ENCODE data around the gene GON4L. TPM values are rescaled to one million over a fixed set of nuclear protein-coding genes. Genes with fewer than 3 reads are reported as not detected.

Gene GON4L
- total and polyA plus RNA-seq, 3 experiments from 2014 or later = 42.9 to 60.8 (median 53.3) TPM

DNA sequence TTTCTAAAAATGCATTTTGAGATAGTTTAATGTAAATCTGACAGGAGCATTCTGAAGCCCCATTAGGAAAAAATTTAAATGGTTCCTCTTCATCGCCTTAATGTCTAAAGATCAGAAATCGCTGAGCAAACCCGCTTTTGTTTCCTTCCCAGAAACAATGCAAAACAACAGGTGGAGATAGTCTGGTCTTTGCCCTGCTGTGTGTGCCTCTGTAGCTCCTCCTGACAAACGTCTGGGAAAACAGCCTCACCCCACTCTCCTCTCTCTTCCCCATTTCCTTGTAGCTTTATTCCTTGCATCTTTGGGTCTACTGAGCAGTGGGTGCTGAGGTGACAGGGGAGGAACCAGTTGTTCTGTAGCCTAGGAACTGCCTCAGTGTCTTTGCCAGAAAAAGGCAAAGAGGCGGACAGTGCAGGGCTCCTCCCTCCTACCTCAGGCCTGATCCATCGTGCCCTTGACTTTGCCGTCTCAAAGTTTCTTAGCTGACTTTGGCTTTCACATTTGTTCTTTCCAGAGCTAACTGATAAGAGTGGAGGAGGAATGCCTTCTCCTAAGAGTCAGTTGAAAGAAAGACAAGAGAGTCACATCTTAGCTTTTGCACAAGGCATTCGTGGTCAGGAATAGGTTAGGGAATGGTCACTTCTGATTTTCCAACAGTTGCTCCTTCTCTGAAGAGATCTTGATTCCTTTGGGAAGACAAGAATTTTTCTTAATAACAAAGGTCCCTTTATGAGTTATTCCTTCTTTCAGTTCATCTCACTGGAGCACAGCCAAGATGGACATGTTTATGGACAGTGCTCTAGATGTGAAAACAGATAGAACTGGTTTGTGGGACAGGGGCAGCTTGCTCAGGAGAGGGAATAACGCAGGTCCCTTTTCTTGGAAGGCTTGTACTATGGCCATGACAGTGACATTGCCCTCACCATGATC, 27.3 kb upstream of the GON4L start:
- H3K27me3 Mint-ChIP-seq = no peaks in the 10 kb centered on the region

DNA sequence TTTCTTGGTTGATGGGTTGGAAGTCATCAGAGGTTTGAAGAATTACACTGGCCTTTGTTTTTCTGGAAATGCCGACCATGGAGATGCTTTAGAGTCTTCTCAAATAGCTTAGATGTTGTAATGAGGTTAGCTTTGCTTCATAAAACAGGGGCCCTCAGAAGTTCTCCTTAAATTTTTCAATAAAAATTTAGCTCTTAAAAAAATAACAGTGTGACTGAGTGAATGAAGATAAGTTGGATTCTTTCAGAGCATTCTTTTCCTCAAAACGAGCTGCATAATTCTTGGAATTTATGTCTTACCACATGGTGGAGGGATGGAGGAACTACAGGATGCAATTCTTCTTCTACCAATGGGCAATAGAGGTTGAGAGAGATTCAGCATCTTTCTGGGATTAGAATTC, 25.8 kb upstream of the GON4L start:
- Histone ChIP-seq H3K36me3 (ENCODE audit: insufficient read depth, low read length) (no peaks in the 10 kb centered on the region), H3K4me3 (ENCODE audit: low read length) (no peak overlapping the region), H3K27ac (ENCODE audit: low read depth, low read length) (no peak overlapping the region), H3K27me3 (ENCODE audit: insufficient read depth, low read length, poor library complexity, severe bottlenecking) (no peaks in the 10 kb centered on the region), H3K9me3 (ENCODE audit: low read length) (no peaks in the 10 kb centered on the region), H3K4me1 (ENCODE audit: insufficient read depth, low read length) (no peaks in the 10 kb centered on the region)
- no peak overlapping the region for H3K27ac Mint-ChIP-seq
- no peak overlapping the region for H3K4me3 Mint-ChIP-seq
- ChIA-PET CTCF (no interaction called here), POLR2A (no interaction called here)
- no peak for DNase-seq
- peaks cover 0 to 43% (median 11%) of the 10 kb centered on the region in 3 donors for H3K36me3 Mint-ChIP-seq
- H3K4me1 Mint-ChIP-seq = no peaks in the 10 kb centered on the region
- no peaks in the 10 kb centered on the region for H3K9me3 Mint-ChIP-seq
- no peaks in the 10 kb centered on the region for H3K27me3 Mint-ChIP-seq

More for the DNA sequence above, 27.3 kb upstream of the GON4L start:
- no peaks in the 10 kb centered on the region for H3K9me3 ChIP-seq (ENCODE audit: low read length)
- no peak for DNase-seq
- Mint-ChIP-seq H3K9me3 (no peaks in the 10 kb centered on the region), H3K4me1 (no peaks in the 10 kb centered on the region), H3K4me3 (no peak overlapping the region), H3K27ac (peak overlapping the region in 2 of 8 donors; percentile 49 to 71), H3K36me3 (peaks cover 0 to 42% (median 9%) of the 10 kb centered on the region in 3 donors)
- H3K36me3 ChIP-seq (ENCODE audit: insufficient read depth, low read length) = no peaks in the 10 kb centered on the region
- H3K27me3 ChIP-seq (ENCODE audit: insufficient read depth, low read length, poor library complexity, severe bottlenecking) = no peaks in the 10 kb centered on the region
- H3K4me1 ChIP-seq (ENCODE audit: insufficient read depth, low read length) = no peaks in the 10 kb centered on the region
- no peak overlapping the region for H3K4me3 ChIP-seq (ENCODE audit: low read length)
- ChIA-PET POLR2A (no interaction called here), CTCF (no interaction called here)
- peak overlapping the region; percentile 6 for H3K27ac ChIP-seq (ENCODE audit: low read depth, low read length)

DNA sequence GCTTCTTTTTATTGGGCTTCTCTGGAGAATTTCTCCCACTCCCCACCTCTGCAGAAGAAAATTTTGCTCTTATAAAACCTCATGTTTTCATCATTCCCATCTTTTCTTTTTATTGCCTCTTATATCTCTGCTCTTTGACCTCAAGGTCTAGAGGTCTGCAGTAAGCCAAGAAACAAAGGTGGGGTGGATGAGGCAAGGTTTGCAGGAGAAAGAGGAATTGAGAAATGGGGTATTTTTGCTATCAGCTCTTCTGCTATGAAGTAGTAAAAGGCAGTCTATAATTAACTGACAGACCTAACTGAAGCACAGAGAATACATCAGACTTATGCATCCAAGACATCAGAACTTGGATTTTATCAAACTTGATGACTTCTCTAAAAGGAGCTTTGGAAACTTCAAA, 25.2 kb upstream of the GON4L start:
- H3K9me3 ChIP-seq (ENCODE audit: low read length) = no peaks in the 10 kb centered on the region
- H3K27me3 ChIP-seq (ENCODE audit: insufficient read depth, low read length, poor library complexity, severe bottlenecking) = no peaks in the 10 kb centered on the region
- H3K27ac ChIP-seq (ENCODE audit: low read depth, low read length) = no peak overlapping the region
- DNase-seq = no peak
- Mint-ChIP-seq H3K27me3 (no peaks in the 10 kb centered on the region), H3K36me3 (peaks cover 0 to 43% (median 11%) of the 10 kb centered on the region in 3 donors), H3K9me3 (no peaks in the 10 kb centered on the region), H3K27ac (peak overlapping the region in 1 of 8 donors; percentile 67), H3K4me1 (no peaks in the 10 kb centered on the region), H3K4me3 (no peak overlapping the region)
- no peaks in the 10 kb centered on the region for H3K4me1 ChIP-seq (ENCODE audit: insufficient read depth, low read length)
- CTCF ChIA-PET = interaction anchor here (0.9 kb wide), 1 partner anchor 56 kb away, joined by 3 read pairs; no protein-coding TSS in a partner anchor
- H3K4me3 ChIP-seq (ENCODE audit: low read length) = no peak overlapping the region
- H3K36me3 ChIP-seq (ENCODE audit: insufficient read depth, low read length) = no peaks in the 10 kb centered on the region
- POLR2A ChIA-PET = no interaction called here

DNA sequence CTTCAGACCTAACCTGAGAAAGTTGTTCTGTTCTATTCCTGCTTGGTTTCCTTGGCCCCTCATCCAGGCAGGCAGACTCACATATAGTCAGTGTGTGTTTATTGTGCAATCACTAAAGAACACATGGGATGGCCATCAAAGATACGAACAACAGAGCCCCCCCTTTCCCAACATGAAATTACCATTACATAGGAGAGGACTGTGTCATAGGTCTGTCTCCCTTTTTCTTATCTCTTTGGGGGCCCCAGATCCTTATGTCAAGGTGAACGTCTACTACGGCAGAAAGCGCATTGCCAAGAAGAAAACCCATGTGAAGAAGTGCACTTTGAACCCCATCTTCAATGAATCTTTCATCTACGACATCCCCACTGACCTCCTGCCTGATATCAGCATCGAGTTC, 23.9 kb upstream of the GON4L start:
- H3K36me3 ChIP-seq (ENCODE audit: insufficient read depth, low read length) = no peaks in the 10 kb centered on the region
- ChIA-PET POLR2A (no interaction called here), CTCF (no interaction called here)
- Mint-ChIP-seq H3K36me3 (peaks cover 0 to 42% (median 11%) of the 10 kb centered on the region in 3 donors), H3K27me3 (no peaks in the 10 kb centered on the region), H3K27ac (peak overlapping the region in 2 of 8 donors; percentile 4 to 74), H3K4me3 (no peak overlapping the region), H3K4me1 (no peaks in the 10 kb centered on the region), H3K9me3 (no peaks in the 10 kb centered on the region)
- no peak for DNase-seq
- H3K4me1 ChIP-seq (ENCODE audit: insufficient read depth, low read length) = no peaks in the 10 kb centered on the region
- H3K27me3 ChIP-seq (ENCODE audit: insufficient read depth, low read length, poor library complexity, severe bottlenecking) = no peaks in the 10 kb centered on the region
- no peaks in the 10 kb centered on the region for H3K9me3 ChIP-seq (ENCODE audit: low read length)
- no peak overlapping the region for H3K27ac ChIP-seq (ENCODE audit: low read depth, low read length)
- no peak overlapping the region for H3K4me3 ChIP-seq (ENCODE audit: low read length)

DNA sequence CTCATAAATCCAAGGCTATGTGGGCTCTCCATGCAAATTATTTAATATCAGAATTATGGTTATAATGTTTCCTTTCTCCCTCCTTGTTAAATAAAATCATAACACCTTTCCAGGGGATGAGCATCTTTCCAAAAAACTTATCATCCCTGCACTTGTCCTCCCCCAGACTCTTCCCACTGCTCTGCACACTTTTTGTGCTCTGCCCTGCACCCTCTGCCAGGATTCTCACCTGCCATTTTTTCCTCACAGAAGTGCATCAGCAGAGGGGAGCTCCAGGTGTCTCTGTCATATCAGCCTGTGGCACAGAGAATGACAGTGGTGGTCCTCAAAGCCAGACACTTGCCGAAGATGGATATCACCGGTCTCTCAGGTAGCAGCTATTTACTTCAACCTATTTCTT, 23.2 kb upstream of the GON4L start:
- no peaks in the 10 kb centered on the region for H3K9me3 Mint-ChIP-seq
- no peak overlapping the region for H3K4me3 ChIP-seq (ENCODE audit: low read length)
- peak overlapping the region in 4 of 8 donors; percentile 7 to 75 (median 42) for H3K27ac Mint-ChIP-seq
- no peaks in the 10 kb centered on the region for H3K9me3 ChIP-seq (ENCODE audit: low read length)
- no peaks in the 10 kb centered on the region for H3K27me3 Mint-ChIP-seq
- no peaks in the 10 kb centered on the region for H3K27me3 ChIP-seq (ENCODE audit: insufficient read depth, low read length, poor library complexity, severe bottlenecking)
- no peak for DNase-seq
- peaks cover 0 to 44% (median 11%) of the 10 kb centered on the region in 3 donors for H3K36me3 Mint-ChIP-seq
- no peaks in the 10 kb centered on the region for H3K36me3 ChIP-seq (ENCODE audit: insufficient read depth, low read length)
- H3K4me1 Mint-ChIP-seq = no peaks in the 10 kb centered on the region
- no peaks in the 10 kb centered on the region for H3K4me1 ChIP-seq (ENCODE audit: insufficient read depth, low read length)
- no peak overlapping the region for H3K27ac ChIP-seq (ENCODE audit: low read depth, low read length)
- POLR2A ChIA-PET = no interaction called here
- CTCF ChIA-PET = no interaction called here
- H3K4me3 Mint-ChIP-seq = no peak overlapping the region

DNA sequence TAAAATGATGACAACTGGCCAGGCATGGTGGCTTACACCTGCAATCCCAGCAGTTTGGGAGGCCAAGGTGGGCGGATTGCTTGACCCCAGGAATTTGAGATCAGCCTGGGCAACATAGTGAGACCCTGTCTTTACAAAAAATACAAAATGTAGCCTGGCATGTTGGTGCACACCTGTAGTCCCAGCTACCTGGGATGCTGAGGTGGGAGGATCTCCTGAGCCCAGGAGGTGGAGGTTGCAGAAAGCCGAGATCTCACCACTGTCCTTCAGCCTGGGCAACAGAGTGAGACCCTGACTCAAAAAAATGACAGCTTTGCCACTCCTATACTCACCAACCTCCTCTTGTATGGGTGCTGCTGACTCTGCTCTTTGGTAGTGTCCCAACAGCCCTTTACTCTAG, 20.9 kb upstream of the GON4L start:
- Histone ChIP-seq H3K4me1 (ENCODE audit: insufficient read depth, low read length) (no peaks in the 10 kb centered on the region), H3K27ac (ENCODE audit: low read depth, low read length) (no peak overlapping the region), H3K9me3 (ENCODE audit: low read length) (no peaks in the 10 kb centered on the region), H3K27me3 (ENCODE audit: insufficient read depth, low read length, poor library complexity, severe bottlenecking) (no peaks in the 10 kb centered on the region), H3K4me3 (ENCODE audit: low read length) (no peak overlapping the region), H3K36me3 (ENCODE audit: insufficient read depth, low read length) (no peaks in the 10 kb centered on the region)
- Mint-ChIP-seq H3K27me3 (no peaks in the 10 kb centered on the region), H3K27ac (peak overlapping the region in 1 of 8 donors; percentile 37), H3K9me3 (no peaks in the 10 kb centered on the region), H3K36me3 (peaks cover 0 to 42% (median 11%) of the 10 kb centered on the region in 3 donors), H3K4me3 (no peak overlapping the region), H3K4me1 (no peaks in the 10 kb centered on the region)
- ChIA-PET POLR2A (no interaction called here), CTCF (no interaction called here)
- DNase-seq = no peak

DNA sequence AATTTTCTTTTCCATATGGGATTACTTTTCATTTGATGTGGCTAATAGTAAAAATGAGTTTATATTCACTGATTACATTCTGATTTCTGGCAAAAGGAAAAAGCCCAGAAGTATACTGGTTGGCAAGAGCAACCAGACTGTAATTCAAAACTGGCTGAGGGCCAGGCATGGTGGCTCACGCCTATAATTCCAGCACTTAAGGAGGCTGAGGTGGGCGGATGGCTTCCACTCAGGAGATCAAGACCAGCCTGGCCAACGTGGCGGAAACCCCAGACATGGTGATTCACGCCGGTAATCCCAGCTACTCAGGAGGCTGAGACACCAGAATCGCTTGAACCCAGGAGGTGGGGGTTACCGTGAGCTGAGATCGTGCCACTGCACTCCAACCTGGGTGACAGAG, 16.8 kb upstream of the GON4L start:
- Mint-ChIP-seq H3K4me1 (peaks cover 0 to 4% (median 0%) of the 10 kb centered on the region in 3 donors), H3K9me3 (no peaks in the 10 kb centered on the region), H3K27ac (peak overlapping the region in 2 of 8 donors; percentile 22 to 54), H3K4me3 (no peak overlapping the region), H3K36me3 (peaks cover 4 to 42% (median 13%) of the 10 kb centered on the region in 3 donors), H3K27me3 (no peaks in the 10 kb centered on the region)
- no peaks in the 10 kb centered on the region for H3K4me1 ChIP-seq (ENCODE audit: insufficient read depth, low read length)
- no peak for DNase-seq
- no peaks in the 10 kb centered on the region for H3K9me3 ChIP-seq (ENCODE audit: low read length)
- no peak overlapping the region for H3K27ac ChIP-seq (ENCODE audit: low read depth, low read length)
- H3K4me3 ChIP-seq (ENCODE audit: low read length) = no peak overlapping the region
- ChIA-PET CTCF (no interaction called here), POLR2A (no interaction called here)
- no peaks in the 10 kb centered on the region for H3K36me3 ChIP-seq (ENCODE audit: insufficient read depth, low read length)
- H3K27me3 ChIP-seq (ENCODE audit: insufficient read depth, low read length, poor library complexity, severe bottlenecking) = no peaks in the 10 kb centered on the region

DNA sequence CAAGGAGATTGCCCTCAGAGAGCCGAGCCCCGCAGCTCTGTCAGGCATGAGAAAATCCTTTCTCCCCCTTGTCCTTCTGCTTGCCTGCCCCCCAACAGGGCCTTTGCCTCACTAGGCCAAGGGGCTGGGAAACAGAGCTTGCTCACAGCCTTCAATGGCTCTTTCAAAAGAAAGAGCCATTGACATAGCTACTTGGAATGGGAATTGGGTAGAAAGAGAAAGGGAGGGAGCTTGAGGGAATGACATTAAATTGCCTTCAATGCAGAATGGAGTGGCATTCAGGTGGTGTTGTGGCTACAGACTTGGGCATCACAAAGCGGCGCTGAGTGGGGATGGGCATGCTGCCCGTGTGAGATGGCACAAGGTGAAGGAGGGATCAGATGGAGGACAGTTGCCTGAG, 15.5 kb upstream of the GON4L start:
- POLR2A ChIA-PET = no interaction called here
- Histone ChIP-seq H3K36me3 (ENCODE audit: insufficient read depth, low read length) (no peaks in the 10 kb centered on the region), H3K27ac (ENCODE audit: low read depth, low read length) (no peak overlapping the region)

More for the DNA sequence above, 15.5 kb upstream of the GON4L start:
- no peaks in the 10 kb centered on the region for H3K27me3 Mint-ChIP-seq
- Histone ChIP-seq H3K4me1 (ENCODE audit: insufficient read depth, low read length) (no peaks in the 10 kb centered on the region), H3K27me3 (ENCODE audit: insufficient read depth, low read length, poor library complexity, severe bottlenecking) (no peaks in the 10 kb centered on the region), H3K9me3 (ENCODE audit: low read length) (no peaks in the 10 kb centered on the region), H3K4me3 (ENCODE audit: low read length) (no peak overlapping the region)
- no peaks in the 10 kb centered on the region for H3K9me3 Mint-ChIP-seq
- no peak for DNase-seq
- peaks cover 4 to 51% (median 13%) of the 10 kb centered on the region in 3 donors for H3K36me3 Mint-ChIP-seq
- peak overlapping the region in 4 of 8 donors; percentile 2 to 82 (median 29) for H3K27ac Mint-ChIP-seq
- H3K4me3 Mint-ChIP-seq = no peak overlapping the region
- CTCF ChIA-PET = no interaction called here
- peaks cover 0 to 4% (median 0%) of the 10 kb centered on the region in 3 donors for H3K4me1 Mint-ChIP-seq
